HG03045 (cell line): ENCODE measurements around the gene USP32.
"Not testable (repeated sequence)": the region's sequence is repeated elsewhere in the genome, so short reads cannot be mapped to it uniquely, and the experiment has no call there.

Experiments used
- ATAC-seq: cut with Tn5 transposase; IDR thresholded peaks from one replicate; pipeline ENCODE4 v1.9.1; 2021; ENCODE audit warnings: mild to moderate bottlenecking, moderate library complexity; ENCODE audit not compliant: unreplicated experiment

Gene USP32

DNA sequence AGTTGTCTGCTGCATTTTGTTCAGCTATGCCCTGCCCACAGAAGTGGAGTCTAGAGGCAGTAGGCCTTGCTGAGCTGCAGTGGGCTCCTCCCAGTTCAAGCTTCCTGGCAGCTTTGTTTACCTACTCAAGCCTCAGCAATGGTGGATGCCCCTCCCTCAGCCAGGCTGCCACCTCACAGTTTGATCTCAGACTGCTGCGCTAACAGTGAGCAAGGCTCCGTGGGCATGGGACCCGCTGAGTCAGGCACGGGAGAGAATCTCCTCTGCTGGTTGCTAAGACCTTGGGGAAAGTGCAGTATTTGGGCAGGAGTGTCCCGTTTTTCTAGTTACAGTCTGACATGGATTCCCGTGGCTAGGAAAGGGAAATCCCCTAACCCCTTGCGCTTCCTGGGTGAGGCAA lies 49.4 kb downstream of the USP32 start:
- ATAC-seq, result not testable (repeated sequence)

DNA sequence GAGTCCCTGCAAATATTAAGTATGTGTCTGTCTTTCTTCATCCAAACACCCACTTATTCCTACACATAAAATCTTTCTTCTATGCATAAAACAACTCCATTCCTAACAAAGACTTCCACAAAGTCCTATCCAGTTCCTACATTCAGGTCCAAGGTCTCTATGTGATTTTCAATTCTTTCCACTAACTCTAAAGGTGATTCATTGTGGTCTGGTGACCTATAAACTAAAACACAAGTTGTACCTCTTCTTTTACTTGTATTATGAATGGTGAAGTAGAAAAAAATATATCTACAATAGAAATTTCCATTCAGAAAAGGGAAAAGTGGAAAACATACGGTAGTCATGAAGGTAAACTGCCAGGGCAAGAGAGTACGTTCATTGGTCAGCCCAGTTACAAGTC lies 56.6 kb downstream of the USP32 start:
- ATAC-seq, result no peak

DNA sequence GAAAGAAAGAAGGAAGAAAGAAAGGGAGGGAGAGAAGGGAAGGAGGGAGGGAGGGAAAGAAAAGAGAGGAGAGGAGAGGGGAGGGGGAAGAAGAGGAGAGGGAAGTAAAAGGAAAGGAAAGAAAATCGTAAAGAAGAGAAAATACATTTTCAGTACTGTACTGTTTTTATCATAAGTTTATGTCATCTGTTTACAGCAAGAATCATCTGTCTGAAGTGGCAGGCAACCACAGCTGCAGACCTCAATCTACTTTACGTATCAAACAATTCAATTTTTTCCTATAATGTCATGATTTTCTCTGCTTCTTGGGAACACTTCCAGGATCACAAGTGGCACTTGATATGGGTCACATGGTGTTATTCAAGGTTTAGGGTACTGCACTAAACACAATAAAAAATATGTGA lies 58.3 kb downstream of the USP32 start:
- no peak for ATAC-seq

DNA sequence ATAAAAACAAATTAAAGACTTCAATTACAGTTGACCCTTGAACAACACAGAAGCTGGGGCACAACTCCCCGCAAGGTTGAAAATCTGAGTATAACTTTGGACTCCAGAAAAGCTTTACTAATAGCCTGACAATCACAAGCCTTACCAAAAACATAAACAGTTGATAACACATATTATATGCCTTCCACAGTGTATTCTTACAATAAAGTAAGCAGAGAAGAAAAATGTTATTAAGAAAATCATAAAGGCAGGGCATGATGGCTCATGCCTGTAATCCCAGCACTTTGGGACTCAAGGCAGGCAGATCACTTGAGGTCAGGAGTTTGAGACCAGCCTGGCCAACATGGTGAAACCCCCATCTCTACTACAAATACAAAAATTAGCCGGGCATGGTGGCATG lies 58.9 kb downstream of the USP32 start:
- ATAC-seq, result not testable (repeated sequence)

- no peak for ATAC-seq
Measured at GRCh38 chr17:60332574-60332973, 59.4 kb downstream of the USP32 start.

DNA sequence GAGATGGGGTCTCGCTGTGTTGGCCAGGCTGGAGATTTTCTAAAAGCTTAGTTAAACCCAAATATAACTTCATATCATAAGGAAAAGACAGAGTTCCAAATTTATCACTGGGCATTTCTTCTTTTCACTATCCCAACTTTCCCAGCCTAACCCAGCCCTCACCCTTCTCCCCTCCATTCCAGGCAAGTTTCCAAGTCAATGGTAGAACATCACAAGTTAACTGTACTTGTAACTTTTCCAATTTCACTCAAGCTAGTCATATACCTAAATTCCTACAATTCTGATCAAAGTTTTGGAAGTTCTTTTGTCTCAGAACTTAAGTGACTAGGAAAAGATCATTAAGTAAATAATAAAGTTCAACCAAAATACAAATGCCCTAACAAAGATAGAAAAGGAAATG lies 61.2 kb downstream of the USP32 start:
- no peak for ATAC-seq

- no peak for ATAC-seq
Measured at GRCh38 chr17:60328679-60329078, 63.3 kb downstream of the USP32 start.

DNA sequence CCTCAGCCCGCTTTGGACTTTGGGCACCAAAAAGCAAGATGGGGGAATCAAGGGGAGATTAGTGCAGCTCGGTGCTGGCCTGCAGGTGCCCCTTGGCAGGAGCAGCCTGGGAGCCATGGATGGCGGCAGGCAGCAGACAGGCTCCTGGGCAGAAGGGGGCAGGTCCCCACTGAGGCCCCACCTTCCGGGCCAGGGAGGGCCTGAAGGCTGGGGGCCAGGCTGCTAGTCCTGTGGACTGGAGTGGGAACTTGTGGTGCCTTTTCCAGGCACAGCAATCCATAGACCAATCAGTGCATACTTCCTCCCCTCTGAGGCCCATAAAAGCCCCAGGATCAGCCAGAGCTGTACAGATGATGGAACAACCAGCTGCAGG lies 64.0 kb downstream of the USP32 start:
- ATAC-seq, result no peak

- ATAC-seq, result no peak
Measured at GRCh38 chr17:60327134-60327900, 64.6 kb downstream of the USP32 start.

- ATAC-seq, result no peak
Measured at GRCh38 chr17:60326702-60327101, 65.2 kb downstream of the USP32 start.

DNA sequence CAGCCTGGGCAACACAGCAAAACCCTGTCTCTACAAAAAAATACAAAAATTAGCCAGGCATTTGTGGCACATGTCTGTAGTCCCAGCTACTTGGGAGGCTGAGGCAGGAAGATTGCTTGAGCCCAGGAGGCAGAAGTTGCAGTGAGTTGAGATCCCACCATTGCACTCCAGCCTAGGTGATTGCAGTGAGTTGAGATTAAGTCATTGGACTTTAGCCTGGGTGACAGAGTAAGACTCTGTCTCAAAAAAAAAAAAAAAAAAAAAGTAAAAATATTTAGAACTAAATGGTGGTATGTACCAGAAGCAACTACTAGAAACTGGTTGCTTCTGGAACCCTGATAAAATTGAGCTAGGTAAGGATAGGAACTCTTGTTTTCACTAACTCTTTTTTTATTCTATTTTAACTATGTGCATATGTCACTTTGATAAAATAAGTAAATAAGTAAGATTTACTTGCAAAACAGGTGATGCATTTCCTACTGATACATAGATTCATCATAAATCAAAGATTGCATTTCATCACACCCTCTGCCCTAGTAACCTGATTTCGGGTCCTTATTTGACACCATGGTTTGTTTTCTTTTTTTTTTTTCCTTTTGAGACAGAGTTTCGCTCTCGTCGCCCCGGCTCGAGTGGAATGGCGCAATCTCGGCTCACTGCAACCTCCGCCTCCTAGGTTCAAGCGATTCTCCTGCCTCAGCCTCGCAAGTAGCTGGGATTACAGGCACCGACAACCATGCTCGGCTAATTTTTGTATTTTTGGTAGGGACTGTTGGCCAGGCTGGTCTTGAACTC lies 66.0 kb downstream of the USP32 start:
- ATAC-seq, result no peak

DNA sequence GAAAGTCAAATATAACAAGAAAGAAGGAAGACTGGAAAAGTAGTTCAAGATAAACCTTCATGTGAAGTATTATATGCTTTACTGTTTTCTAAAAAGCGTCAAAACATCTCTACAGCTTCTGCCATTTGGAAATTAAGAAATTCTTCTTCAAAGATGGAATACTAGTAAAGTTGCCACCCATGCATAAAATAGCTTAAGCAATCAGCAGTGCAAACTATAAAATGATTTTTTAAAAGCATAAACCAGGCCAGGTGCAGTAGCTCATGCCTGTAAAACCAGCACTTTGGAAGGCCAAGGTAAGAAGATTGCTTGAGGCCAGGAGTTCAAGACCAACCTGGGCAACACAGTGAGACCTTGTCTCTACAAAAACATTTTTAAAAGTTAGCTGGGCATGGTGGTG lies 68.2 kb downstream of the USP32 start:
- ATAC-seq, result no peak

- no peak for ATAC-seq
Measured at GRCh38 chr17:60322056-60322387, 69.9 kb downstream of the USP32 start.

GRCh38 chr17:60321336-60322055 lies 70.4 kb downstream of the USP32 start:
- no peak for ATAC-seq

DNA sequence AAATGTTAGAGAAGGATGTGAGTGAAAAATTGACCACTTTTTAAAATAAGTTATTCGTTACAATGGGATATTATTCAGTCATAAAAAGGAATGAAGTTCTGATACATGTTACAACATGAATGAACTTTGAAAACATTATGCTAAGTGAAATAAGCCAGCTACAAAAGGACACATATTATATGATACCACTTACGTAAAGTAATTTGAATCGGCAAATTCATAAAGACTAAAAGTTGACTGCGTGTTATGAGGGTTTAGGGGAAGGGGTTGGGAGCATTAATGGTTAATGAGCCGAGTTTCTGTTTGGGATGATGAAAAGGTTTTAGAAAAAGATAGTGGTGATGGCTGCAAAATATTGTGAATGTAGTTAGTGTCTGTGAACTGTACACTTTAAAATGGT lies 73.1 kb downstream of the USP32 start:
- ATAC-seq, result no peak

GRCh38 chr17:60318326-60318725 lies 73.6 kb downstream of the USP32 start:
- ATAC-seq, result no peak

DNA sequence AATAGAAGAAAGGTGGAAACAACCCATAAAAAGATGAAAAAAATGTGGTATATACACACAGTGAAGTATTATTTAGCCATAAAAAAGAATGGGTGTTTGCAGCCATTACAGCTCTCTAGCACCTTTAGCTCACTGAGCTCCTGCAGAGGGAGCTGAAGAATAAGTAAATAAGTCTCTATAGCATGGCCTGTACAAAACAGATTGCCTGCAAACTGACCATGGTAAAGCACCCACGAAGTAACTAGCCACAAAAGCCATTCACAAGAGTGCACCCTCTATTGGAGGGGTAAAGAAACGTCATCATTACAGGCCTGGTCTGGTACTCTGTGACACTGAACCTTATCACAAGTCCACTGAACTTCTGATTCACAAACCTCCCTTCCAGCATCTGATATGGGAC lies 76.3 kb downstream of the USP32 start:
- ATAC-seq, result no peak

GRCh38 chr17:60314900-60315299 lies 77.0 kb downstream of the USP32 start:
- not testable (repeated sequence) for ATAC-seq

- ATAC-seq, result no peak
Measured at GRCh38 chr17:60314423-60314822, 77.5 kb downstream of the USP32 start.

DNA sequence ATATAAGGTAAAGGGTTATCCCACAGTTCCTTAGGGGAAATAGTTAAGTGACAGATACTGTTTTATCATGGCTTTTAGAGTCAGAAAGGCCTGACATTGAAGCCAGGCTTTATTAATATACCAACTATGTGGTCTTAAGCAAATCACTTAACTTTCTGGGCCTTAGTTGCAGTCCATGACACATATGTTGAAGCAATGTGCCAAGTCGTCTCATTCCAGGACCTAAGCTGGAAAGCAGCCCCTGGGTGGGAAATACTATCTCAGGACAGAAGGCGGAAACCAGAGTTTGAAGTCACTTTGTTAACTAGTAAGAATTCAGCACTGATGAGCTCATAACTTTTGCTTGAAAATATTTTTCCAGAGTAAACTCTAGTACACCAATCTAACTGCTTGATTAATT lies 80.0 kb downstream of the USP32 start:
- no peak for ATAC-seq

DNA sequence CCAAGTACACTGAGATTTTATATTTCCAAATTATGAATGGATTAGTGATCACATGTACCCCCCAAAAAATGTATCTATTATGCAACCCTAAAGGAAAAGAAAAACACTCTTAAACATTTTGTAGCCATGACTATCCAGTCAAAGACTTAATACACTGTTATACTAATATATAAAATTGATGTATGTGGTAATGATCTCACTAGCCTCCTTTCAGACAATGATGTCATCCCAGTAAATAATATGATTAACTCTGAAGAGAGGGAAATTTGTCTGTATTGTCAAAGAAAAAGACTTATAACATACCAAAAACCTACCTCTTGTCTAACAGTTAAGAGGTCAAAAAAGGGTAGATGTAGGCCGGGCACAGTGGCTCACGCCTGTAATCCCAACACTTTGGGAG lies 80.7 kb downstream of the USP32 start:
- ATAC-seq, result no peak

DNA sequence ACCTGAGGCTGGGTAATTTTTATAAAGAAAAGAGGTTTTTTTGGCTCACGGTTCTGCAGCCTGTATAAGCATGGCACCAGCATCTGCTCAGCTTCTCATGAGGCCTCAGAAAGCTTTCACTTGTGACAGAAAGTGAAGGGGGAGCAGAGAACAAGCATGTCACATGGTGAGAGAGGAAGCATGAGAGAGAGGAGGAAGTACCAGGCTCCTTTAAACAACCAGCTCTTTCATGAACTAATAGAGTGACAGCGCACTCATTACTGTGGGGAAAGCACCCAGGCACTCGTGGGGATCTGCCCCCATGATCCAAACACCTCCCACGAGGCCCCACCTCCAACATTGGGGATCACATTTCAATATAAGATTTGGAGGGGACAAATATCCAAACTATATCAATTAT lies 86.8 kb downstream of the USP32 start:
- peak; percentile 60 for ATAC-seq
